Measurements from ENCODE around the gene ERVH48-1.

- no peak for TF ChIP-seq CTCF (IDR thresholded peaks at IDR 0.05)
- no peak for TF ChIP-seq USF2 (CRISPR knock-in tag; IDR thresholded peaks at IDR 0.05)
- no peak for TF ChIP-seq ATF2 (CRISPR knock-in tag; IDR thresholded peaks at IDR 0.05; ENCODE audit: borderline replicate concordance, low read depth)
- TF ChIP-seq ELF4 (CRISPR knock-in tag; IDR thresholded peaks at IDR 0.05; ENCODE audit: low read depth): no peak
- TF ChIP-seq ATF6 (CRISPR knock-in tag; IDR thresholded peaks at IDR 0.05): no peak
- no peak for TF ChIP-seq ZNF512 (CRISPR knock-in tag; IDR thresholded peaks at IDR 0.05; ENCODE audit: borderline replicate concordance)
- TF ChIP-seq KAT7 (CRISPR knock-in tag; IDR thresholded peaks at IDR 0.05; ENCODE audit: borderline replicate concordance): no peak
- TF ChIP-seq USF1 (CRISPR knock-in tag; IDR thresholded peaks at IDR 0.05): no peak
- TF ChIP-seq AFF4 (CRISPR knock-in tag; IDR thresholded peaks at IDR 0.05; ENCODE audit: borderline replicate concordance): no peak
Measured at GRCh38 chr21:42913476-42913875, 12.0 kb downstream of the ERVH48-1 start.

All from WTC11 (cell line).